GM23338 (cell line): ENCODE measurements around the gene RPS19. TPM values are rescaled to one million over a fixed set of nuclear protein-coding genes. Genes with fewer than 3 reads are reported as not detected.

Experiments used
- ATAC-seq: fragments of 200-7000 bp; cut with Tn5 transposase; 3 replicates; pipeline ENCODE4 v1.9.1; 2020
- DNase-seq: peaks from one replicate; pipeline ENCODE4 v3.0.0-alpha.2; 2015; ENCODE audit warnings: low spot score
- H2AFZ ChIP-seq: fragments of 200-600 bp; sonication (generic); 2 replicates; pipeline ENCODE4 v1.8.0; 2016; ENCODE audit warnings: antibody characterized with exemption, mild to moderate bottlenecking, moderate library complexity
- H3F3A ChIP-seq: fragments of 200-600 bp; sonication (generic); replicated peaks from 2 replicates; pipeline ENCODE4 v1.8.0; 2017; ENCODE audit warnings: antibody characterized with exemption, mixed run types, low read depth
- H3K27ac ChIP-seq: fragments of 200-600 bp; sonication (generic); 2 replicates; pipeline ENCODE4 v1.6.1; 2016; ENCODE audit warnings: low read depth
- H3K27me3 ChIP-seq: fragments of 200-600 bp; sonication (generic); 2 replicates; pipeline ENCODE4 v1.8.0; 2016; ENCODE audit warnings: mild to moderate bottlenecking, mixed run types, moderate library complexity; ENCODE audit not compliant: insufficient read depth
- H3K36me3 ChIP-seq: fragments of 200-600 bp; sonication (generic); 2 replicates; pipeline ENCODE4 v1.8.0; 2016; ENCODE audit warnings: mild to moderate bottlenecking; ENCODE audit not compliant: insufficient read depth
- H3K4me1 ChIP-seq: fragments of 200-600 bp; sonication (generic); 2 replicates; pipeline ENCODE4 v1.8.0; 2016; ENCODE audit warnings: mild to moderate bottlenecking, moderate library complexity; ENCODE audit not compliant: insufficient read depth
- H3K4me2 ChIP-seq: fragments of 200-600 bp; sonication (generic); 2 replicates; pipeline ENCODE4 v1.7.1; 2017; ENCODE audit warnings: mixed run types
- H3K4me3 ChIP-seq: fragments of 200-600 bp; sonication (generic); 2 replicates; pipeline ENCODE4 v1.6.1; 2016; ENCODE audit warnings: mixed run types
- H3K79me2 ChIP-seq: fragments of 200-600 bp; sonication (generic); replicated peaks from 2 replicates; pipeline ENCODE4 v1.8.0; 2017; ENCODE audit warnings: mild to moderate bottlenecking; ENCODE audit not compliant: insufficient read depth
- H3K9me2 ChIP-seq: fragments of 200-600 bp; sonication (generic); 2 replicates; pipeline ENCODE4 v1.8.0; 2017; ENCODE audit not compliant: insufficient read depth
- H4K20me1 ChIP-seq: fragments of 200-600 bp; sonication (generic); replicated peaks from 2 replicates; pipeline ENCODE4 v1.8.0; 2017; ENCODE audit warnings: mild to moderate bottlenecking; ENCODE audit not compliant: insufficient read depth
- H3K27ac Mint-ChIP-seq: 2 replicates; pipeline ENCODE4 v1.8.0; 2020; ENCODE audit warnings: inconsistent platforms, mild to moderate bottlenecking, moderate library complexity, mixed read lengths
- H3K27me3 Mint-ChIP-seq: 3 replicates; pipeline ENCODE4 v1.8.0; 2022; ENCODE audit warnings: low read depth, mild to moderate bottlenecking, moderate library complexity, mixed read lengths, inconsistent platforms; ENCODE audit not compliant: insufficient read depth, poor library complexity
- H3K36me3 Mint-ChIP-seq: 3 replicates; pipeline ENCODE4 v1.8.0; 2021; ENCODE audit warnings: low read depth, mild to moderate bottlenecking, inconsistent platforms, moderate library complexity, mixed read lengths
- H3K4me1 Mint-ChIP-seq: 3 replicates; pipeline ENCODE4 v1.8.0; 2020; ENCODE audit warnings: mild to moderate bottlenecking, inconsistent platforms, mixed read lengths
- H3K4me3 Mint-ChIP-seq: 3 replicates; pipeline ENCODE4 v1.8.0; 2021; ENCODE audit warnings: moderate library complexity, mild to moderate bottlenecking, inconsistent platforms, mixed read lengths
- H3K9me3 Mint-ChIP-seq: 3 replicates; pipeline ENCODE4 v1.8.0; 2020; ENCODE audit warnings: moderate library complexity, mild to moderate bottlenecking, inconsistent platforms, mixed read lengths
- CREB1 ChIP-seq: fragments of 250-450 bp; sonication (Bioruptor Pico); IDR thresholded peaks from 2 replicates; pipeline ENCODE4 v1.5.0; 2020; ENCODE audit warnings: low read depth, mild to moderate bottlenecking, moderate library complexity
- CTCF ChIP-seq, 2 experiments: fragments of 200-600 bp in 1 of 2; sonication (generic) in 1 of 2; conservative IDR thresholded peaks; 2 replicates each; pipeline versions ENCODE4 v1.5.1 to v1.6.1; 2016 to 2017; ENCODE audit warnings: antibody characterized with exemption in 2 of 2, low read depth in 2 of 2, mild to moderate bottlenecking in 2 of 2, moderate library complexity in 1 of 2
- ETS1 ChIP-seq: IDR thresholded peaks from 2 replicates; pipeline ENCODE4 v1.6.1; 2016; ENCODE audit warnings: antibody characterized with exemption
- EZH2phosphoT487 ChIP-seq: fragments of 200-600 bp; sonication (generic); IDR thresholded peaks from one replicate; pipeline ENCODE4 v1.8.1; 2018; ENCODE audit warnings: antibody characterized with exemption; ENCODE audit not compliant: unreplicated experiment
- JUNB ChIP-seq: IDR thresholded peaks from one replicate; pipeline ENCODE4 v1.6.1; 2016; ENCODE audit warnings: antibody characterized with exemption; ENCODE audit not compliant: unreplicated experiment
- NANOG ChIP-seq: IDR thresholded peaks from 2 replicates; pipeline ENCODE4 v1.6.1; 2016; ENCODE audit warnings: antibody characterized with exemption, borderline replicate concordance
- POLR2AphosphoS5 ChIP-seq: IDR thresholded peaks from 2 replicates; pipeline ENCODE4 v1.6.1; 2016; ENCODE audit warnings: antibody characterized with exemption, low read depth
- STAT1 ChIP-seq: IDR thresholded peaks from one replicate; pipeline ENCODE4 v1.6.1; 2016; ENCODE audit warnings: antibody characterized with exemption; ENCODE audit not compliant: unreplicated experiment
- ZNF114 ChIP-seq: fragments of 250-450 bp; sonication (Bioruptor Pico); IDR thresholded peaks from 2 replicates; pipeline ENCODE4 v1.5.0; 2020; ENCODE audit warnings: mild to moderate bottlenecking, moderate library complexity
- ZNF331 ChIP-seq: fragments of 250-450 bp; sonication (Bioruptor Pico); IDR thresholded peaks from 2 replicates; pipeline ENCODE4 v1.5.0; 2020; ENCODE audit warnings: low read depth, mild to moderate bottlenecking, moderate library complexity
- ZNF462 ChIP-seq: fragments of 250-450 bp; sonication (Bioruptor Pico); IDR thresholded peaks from 2 replicates; pipeline ENCODE4 v1.5.0; 2020; ENCODE audit warnings: mild to moderate bottlenecking, moderate library complexity
- polyA plus RNA-seq: library from polyadenylated mRNA; unstranded; fragments of >200 nt; fragmentation: Nextera tagmentation; extraction: Ambion mirVana; gene quantifications from 2 replicates; pipeline ENCODE4 v1.2.1, GENCODE V29; 2016
- total RNA-seq: library from RNA; depleted of rRNA; stranded (reverse); fragments of >200 nt; shearing (Covaris generic); gene quantifications from 2 replicates; pipeline ENCODE4 v1.2.3, GENCODE V29; 2014

Gene RPS19
- total and polyA plus RNA-seq, 2 experiments from 2014 or later, result 1,798 to 4,073 TPM

- Histone ChIP-seq H3K9me2 (no peaks in the 10 kb centered on the region), H3K27me3 (no peaks in the 10 kb centered on the region), H3K4me3 (no peak overlapping the region), H3K4me2 (no peak overlapping the region), H3F3A (peaks cover 5% of the 10 kb centered on the region; the same call in 1 of the 2 replicates), H3K4me1 (0 out of 2 replicates have a peak, but pooled peaks cover 6% of the 10 kb centered on the region), H3K36me3 (0 out of 2 replicates have a peak, but pooled peaks cover 4% of the 10 kb centered on the region), H2AFZ (no peak overlapping the region), H4K20me1 (no peaks in the 10 kb centered on the region; the same call in 1 of the 2 replicates), H3K79me2 (no peaks in the 10 kb centered on the region), H3K27ac (no peak overlapping the region)
- peaks cover 26% of the 10 kb centered on the region for H3K36me3 Mint-ChIP-seq
- peaks cover under 1% of the 10 kb centered on the region; the same call in 1 of the 3 replicates for H3K9me3 Mint-ChIP-seq
- TF ChIP-seq JUNB (no peak), NANOG (no peak), ETS1 (no peak), ZNF331 (CRISPR knock-in tag) (no peak), POLR2AphosphoS5 (no peak), ZNF114 (CRISPR knock-in tag) (no peak), EZH2phosphoT487 (no peak), STAT1 (no peak), CREB1 (CRISPR knock-in tag) (no peak)
- no peak for ATAC-seq
- DNase-seq, result no peak
- no peak overlapping the region; the same call in 2 of the 3 replicates for H3K4me3 Mint-ChIP-seq
- peaks cover 13% of the 10 kb centered on the region for H3K27me3 Mint-ChIP-seq
- no peak overlapping the region for H3K27ac Mint-ChIP-seq
- H3K4me1 Mint-ChIP-seq, result peaks cover 23% of the 10 kb centered on the region
These were observed 36.5 kb downstream of the RPS19 start for GRCh38 chr19:41896581-41896942.

GRCh38 chr19:41897181-41897580 is 37.1 kb downstream of the RPS19 start:
- Histone ChIP-seq H4K20me1 (no peaks in the 10 kb centered on the region; the same call in 1 of the 2 replicates), H2AFZ (no peak overlapping the region), H3F3A (peaks cover 5% of the 10 kb centered on the region; the same call in 1 of the 2 replicates), H3K79me2 (no peaks in the 10 kb centered on the region), H3K4me2 (no peak overlapping the region), H3K36me3 (0 out of 2 replicates have a peak, but pooled peaks cover 4% of the 10 kb centered on the region), H3K27ac (no peak overlapping the region), H3K4me1 (0 out of 2 replicates have a peak, but pooled peaks cover 6% of the 10 kb centered on the region), H3K4me3 (no peak overlapping the region), H3K9me2 (no peaks in the 10 kb centered on the region), H3K27me3 (no peaks in the 10 kb centered on the region)
- Mint-ChIP-seq H3K4me1 (peaks cover 22% of the 10 kb centered on the region), H3K27me3 (peaks cover 10% of the 10 kb centered on the region), H3K4me3 (no peak overlapping the region), H3K36me3 (peaks cover 30% of the 10 kb centered on the region), H3K27ac (no peak overlapping the region), H3K9me3 (no peaks in the 10 kb centered on the region)
- DNase-seq, result no peak
- ATAC-seq, result peak; percentile 41
- TF ChIP-seq POLR2AphosphoS5 (no peak), ETS1 (no peak), CTCF (conservative IDR thresholded peaks at IDR 0.05; ENCODE audit: low read depth in 2 of 2) (no peak), JUNB (no peak), NANOG (no peak), ZNF114 (CRISPR knock-in tag) (no peak), ZNF331 (CRISPR knock-in tag) (no peak), EZH2phosphoT487 (no peak), CREB1 (CRISPR knock-in tag) (no peak), ZNF462 (CRISPR knock-in tag) (no peak)
